CD1c-positive myeloid dendritic cell (primary cell): ENCODE measurements around the gene CAMK2G.
"Not testable (repeated sequence)": the region's sequence is repeated elsewhere in the genome, so short reads cannot be mapped to it uniquely, and the experiment has no call there.

Experiments used
- DNase-seq: peaks from one replicate; pipeline ENCODE4 v3.0.0-alpha.2; 2016; ENCODE audit errors: extremely low spot score

The CAMK2G gene

DNA sequence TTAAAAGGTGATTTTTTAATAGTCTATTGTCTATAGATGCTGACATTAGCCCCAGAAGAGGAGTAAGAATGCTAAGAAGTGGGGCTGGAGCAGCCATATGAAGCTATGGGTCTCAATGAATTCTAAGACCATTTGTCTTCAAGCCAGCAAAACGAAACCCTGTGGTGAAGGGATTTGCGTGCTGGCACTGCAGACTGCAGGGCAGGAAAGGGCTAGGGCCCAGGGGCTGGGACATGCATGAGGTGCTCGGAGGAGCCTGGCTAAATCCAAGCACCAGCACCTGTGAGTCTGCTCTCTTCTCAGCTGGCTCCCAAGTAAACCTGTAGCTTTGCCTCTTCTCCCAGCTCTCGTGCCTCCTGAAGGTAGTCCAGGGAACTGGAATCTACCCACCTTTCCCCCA, 61.7 kb downstream of the CAMK2G start:
- no peak for DNase-seq

- DNase-seq, result peak; percentile 38
Measured at GRCh38 chr10:73810735-73811465, 63.5 kb downstream of the CAMK2G start.

DNA sequence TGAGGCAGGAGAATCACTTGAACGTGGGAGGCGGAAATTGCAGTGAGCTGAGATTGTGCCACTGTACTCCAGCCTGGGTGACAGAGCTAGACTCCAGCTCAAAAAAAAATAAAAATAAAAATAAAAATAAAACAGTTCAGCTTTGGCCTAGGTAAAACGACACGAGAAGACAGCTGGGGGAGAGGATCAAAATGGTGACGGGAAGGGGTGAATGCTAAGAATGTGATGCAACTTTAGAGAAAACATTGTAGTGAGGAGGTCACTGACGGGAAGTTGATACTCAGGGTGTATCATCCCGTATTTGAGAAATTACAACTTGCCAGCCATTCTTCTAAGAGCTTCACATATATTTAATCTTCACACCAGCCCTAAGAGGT, 64.0 kb downstream of the CAMK2G start:
- peak; percentile 34 for DNase-seq

DNA sequence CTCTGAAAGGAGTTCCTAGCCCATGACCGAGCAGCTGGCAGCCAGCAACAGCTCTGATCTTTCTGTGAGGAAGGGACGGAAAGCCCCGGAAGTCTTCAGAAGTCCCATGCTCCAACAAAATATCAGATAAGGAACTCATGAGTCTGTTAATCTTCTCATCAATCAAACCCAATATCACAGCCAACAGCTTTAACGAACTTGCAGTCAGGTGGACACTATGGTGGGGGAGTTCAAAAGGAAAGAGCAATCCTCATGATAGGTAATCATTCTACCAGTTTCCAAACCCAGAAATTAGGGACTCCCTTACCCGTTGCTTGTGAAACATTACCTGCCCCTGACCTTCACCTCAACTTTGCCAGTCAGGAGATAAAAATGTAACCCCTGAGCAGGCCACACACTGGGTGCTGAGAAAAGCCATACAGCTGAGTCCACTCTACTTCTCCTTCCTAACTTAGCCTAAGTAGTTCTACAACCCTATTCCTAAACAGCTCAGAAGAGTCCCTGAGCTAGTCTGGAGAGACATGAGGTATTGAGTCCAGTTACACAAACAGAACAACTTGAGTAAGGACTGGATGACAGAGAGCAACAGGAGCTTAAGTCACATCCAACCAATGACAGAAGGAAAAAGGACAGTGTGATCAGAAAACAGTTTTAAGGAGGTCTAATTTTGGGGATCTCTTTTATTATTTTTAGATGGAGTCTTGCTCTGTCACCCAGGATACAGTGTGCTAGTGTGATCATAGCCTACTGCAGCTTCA, 65.1 kb downstream of the CAMK2G start:
- no peak for DNase-seq

- no peak for DNase-seq
Measured at GRCh38 chr10:73808021-73808815, 66.1 kb downstream of the CAMK2G start.

DNA sequence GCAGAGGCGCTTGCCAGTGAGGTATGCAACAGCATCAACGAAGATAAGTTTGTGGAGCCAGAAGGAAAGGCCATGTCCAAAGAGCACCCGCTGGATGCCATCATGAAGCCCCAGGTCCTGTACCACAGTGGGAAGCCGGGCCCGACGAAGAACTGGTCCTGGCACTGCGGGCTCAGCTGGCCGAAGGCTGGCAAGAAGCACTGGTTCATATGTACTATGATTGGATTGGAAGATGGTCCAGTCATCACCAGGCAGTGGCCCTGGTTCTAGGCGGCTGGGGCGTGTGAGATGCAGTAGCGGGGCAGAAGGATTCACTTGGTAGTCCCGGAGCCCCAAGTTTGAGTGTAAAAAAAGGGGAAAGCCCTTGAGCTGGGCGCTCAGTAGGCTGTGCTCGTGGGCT, 66.9 kb downstream of the CAMK2G start:
- DNase-seq, result no peak

GRCh38 chr10:73806176-73806950, 68.0 kb downstream of the CAMK2G start:
- DNase-seq, result no peak

GRCh38 chr10:73803680-73804286, 70.6 kb downstream of the CAMK2G start:
- DNase-seq, result peak; percentile 67

- DNase-seq, result no peak
Measured at GRCh38 chr10:73802276-73802991, 71.9 kb downstream of the CAMK2G start.

DNA sequence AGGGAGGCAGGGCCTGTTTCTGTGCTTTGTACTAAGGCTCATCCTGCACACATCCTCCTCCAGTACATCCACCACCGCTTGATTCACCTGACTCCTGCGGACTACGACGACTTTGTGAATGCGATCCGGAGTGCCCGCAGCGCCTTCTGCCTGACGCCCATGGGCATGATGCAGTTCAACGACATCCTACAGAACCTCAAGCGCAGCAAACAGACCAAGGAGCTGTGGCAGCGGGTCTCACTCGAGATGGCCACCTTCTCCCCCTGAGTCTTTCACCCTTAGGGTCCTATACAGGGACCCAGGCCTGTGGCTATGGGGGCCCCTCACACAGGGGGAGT, 73.1 kb downstream of the CAMK2G start:
- no peak for DNase-seq

DNA sequence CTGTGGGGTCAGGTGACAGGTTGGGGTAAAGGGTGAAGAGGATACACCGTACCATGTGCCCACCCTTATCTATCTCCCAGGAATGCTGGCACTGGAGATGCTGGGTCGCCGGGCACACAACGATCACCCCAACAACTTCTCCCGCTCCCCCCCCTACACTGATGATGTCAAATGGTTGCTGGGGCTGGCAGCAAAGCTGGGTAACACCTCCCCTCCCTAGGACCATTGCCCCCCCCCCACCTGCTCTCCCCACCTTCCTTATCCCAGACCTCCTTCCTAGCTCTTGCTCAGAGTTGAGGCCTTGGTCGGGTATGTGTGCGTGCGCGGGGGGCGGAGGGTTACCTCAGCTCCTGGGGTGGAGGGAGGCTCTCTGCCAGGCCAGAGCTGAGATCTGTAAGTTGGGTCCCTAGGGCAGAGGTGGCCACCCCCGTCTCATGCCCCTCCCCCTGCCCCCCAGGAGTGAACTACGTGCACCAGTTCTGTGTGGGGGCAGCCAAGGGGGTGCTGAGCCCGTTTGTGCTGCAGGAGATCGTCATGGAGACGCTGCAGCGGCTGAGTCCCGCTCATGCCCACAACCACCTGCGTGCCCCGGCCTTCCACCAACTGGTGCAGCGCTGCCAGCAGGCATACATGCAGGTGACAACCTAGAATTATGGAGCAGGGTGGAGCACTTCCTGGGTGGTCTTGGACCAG, 73.6 kb downstream of the CAMK2G start:
- DNase-seq, result no peak

GRCh38 chr10:73799899-73800559, 74.3 kb downstream of the CAMK2G start:
- no peak for DNase-seq

DNA sequence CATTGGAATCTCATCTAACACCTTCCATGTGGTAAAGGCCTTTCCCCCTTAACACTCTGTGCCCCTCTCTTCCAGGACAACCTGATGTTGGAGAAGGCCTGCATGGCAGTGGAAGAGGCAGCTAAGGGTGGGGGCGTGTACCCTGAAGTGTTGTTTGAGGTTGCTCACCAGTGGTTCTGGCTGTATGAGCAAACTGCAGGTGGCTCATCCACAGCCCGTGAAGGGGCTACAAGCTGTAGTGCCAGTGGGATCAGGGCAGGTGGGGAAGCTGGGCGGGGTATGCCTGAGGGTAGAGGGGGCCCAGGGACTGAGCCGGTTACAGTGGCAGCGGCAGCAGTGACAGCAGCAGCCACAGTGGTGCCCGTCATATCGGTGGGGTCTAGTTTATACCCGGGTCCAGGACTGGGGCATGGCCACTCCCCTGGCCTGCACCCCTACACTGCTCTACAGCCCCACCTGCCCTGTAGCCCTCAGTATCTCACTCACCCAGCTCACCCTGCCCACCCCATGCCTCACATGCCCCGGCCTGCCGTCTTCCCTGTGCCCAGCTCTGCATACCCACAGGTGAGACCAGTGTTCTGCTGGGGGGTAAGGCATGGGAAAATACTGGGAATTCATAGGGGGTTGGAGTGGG, 75.3 kb downstream of the CAMK2G start:
- no peak for DNase-seq

DNA sequence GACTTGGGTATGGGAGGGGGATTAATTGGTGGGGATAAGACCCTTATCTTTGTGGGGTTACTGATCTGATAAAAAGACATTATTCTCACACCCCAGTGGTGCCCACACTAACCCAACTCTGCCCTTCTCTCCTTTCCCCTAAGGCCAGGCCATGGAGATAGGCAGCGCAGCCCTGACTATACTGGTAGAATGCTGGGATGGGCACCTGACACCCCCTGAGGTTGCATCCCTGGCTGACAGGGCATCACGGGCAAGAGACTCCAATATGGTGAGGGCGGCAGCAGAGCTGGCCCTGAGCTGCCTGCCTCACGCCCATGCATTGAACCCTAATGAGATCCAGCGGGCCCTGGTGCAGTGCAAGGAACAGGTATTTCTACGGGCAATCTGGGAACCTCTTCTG, 76.3 kb downstream of the CAMK2G start:
- DNase-seq, result no peak

- no peak for DNase-seq
Measured at GRCh38 chr10:73797324-73798025, 76.9 kb downstream of the CAMK2G start.

DNA sequence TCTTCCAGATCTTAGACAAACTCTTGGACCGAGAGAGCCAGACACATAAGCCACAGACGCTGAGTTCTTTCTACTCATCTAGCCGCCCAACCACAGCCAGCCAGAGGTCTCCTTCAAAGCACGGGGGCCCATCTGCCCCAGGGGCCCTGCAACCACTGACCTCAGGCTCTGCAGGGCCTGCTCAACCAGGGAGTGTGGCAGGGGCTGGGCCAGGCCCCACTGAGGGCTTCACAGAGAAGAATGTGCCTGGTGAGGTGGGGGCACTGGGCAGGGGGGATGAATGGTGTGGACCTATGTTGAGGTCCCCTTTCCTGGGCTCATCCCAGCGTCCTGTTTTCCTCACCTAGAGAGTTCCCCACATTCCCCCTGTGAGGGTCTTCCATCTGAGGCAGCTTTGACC, 77.6 kb downstream of the CAMK2G start:
- DNase-seq, result no peak

DNA sequence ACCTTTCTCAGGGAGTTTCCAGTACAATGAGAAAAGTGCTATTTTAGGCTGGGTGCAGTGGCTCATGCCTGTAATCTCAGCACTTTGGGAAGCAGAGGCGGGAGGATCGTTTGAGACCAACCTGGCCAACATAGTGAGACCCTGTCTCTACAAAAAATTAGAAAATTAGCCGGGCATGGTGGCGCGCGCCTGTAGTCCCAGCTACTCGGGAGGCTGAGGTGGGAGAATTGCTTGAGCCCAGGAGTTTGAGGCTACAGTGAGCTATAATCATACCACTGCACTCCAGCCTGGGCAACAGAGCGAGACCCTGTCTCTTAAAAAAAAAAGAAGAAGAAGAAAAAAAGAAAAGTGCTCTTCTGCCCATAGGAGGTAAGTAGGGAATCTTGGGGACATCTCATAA, 78.3 kb downstream of the CAMK2G start:
- not testable (repeated sequence) for DNase-seq

GRCh38 chr10:73795491-73795890, 78.9 kb downstream of the CAMK2G start:
- DNase-seq, result not testable (repeated sequence)

- no peak for DNase-seq
Measured at GRCh38 chr10:73793456-73793855, 80.9 kb downstream of the CAMK2G start.
